Measurements from ENCODE around the gene SLC44A2. TPM values are rescaled to one million over a fixed set of nuclear protein-coding genes. Genes with fewer than 3 reads are reported as not detected.

SLC44A2 gene
- total RNA-seq, 1 experiment from 2014 or later, result 130 TPM

GRCh38 chr19:10643968-10644259, 18.6 kb downstream of the SLC44A2 start:
- Mint-ChIP-seq H3K9me3 (ENCODE audit: low read depth, unreplicated experiment) (no peaks in the 10 kb centered on the region), H3K27ac (ENCODE audit: unreplicated experiment) (no peak overlapping the region), H3K4me1 (ENCODE audit: low read depth, unreplicated experiment) (no peaks in the 10 kb centered on the region), H3K27me3 (ENCODE audit: unreplicated experiment) (no peaks in the 10 kb centered on the region), H3K4me3 (ENCODE audit: low read depth, unreplicated experiment) (no peak overlapping the region), H3K36me3 (ENCODE audit: insufficient read depth, unreplicated experiment) (peaks cover 23% of the 10 kb centered on the region)
- intact Hi-C loops (cut with micrococcal nuclease; ENCODE audit: unreplicated experiment), result loop anchor here (1.0 kb wide), 1 partner anchor 63 kb away; no protein-coding TSS in a partner anchor
- BruUV-seq (replicated peaks), result TSS peak; percentile 89
- CTCF ChIA-PET, result interaction anchor here (0.6 to 2.1 kb wide), 4 partner anchors 17 to 261 kb away, joined by 3 to 46 read pairs (median 7); no protein-coding TSS in a partner anchor
- DNase-seq, result no peak
- no peak for TF ChIP-seq CTCF (IDR thresholded peaks at IDR 0.05; ENCODE audit: unreplicated experiment)

DNA sequence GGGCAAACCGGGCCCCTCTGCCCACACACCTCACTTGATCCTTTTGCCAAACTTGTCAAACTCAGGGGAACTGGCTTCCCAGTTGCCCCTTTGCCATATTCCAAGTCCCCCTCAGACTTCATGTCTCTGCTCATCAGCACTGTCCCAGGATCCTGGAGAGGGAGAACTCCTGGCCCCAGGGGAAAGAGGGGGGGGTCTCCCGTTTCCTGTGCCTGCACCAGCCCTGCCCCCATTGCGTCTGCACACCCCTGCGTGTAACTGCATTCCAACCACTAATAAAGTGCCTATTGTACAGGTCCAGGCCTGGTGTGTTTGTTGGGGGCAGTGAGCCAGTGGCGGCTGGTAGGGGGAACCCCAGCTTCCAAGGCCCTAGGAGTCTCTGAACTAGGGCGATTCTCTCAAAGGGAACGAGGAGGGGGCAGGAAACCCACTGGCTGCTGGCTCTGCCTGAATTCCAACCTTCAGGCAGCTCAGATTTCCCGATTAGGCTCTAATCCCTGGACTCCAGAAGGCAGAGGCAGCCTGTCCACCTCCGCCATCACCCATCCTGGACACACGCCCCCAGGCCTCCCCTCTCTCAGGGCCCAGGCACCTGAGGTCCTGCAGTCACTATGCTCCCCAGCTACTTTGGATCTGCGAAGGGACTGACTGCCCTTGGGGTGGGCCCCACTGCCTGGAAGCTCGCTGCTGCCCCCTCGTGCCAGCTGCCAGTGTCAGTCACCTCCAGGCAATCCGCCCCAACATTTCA, 19.1 kb downstream of the SLC44A2 start:
- H3K9me3 Mint-ChIP-seq (ENCODE audit: low read depth, unreplicated experiment), result no peaks in the 10 kb centered on the region
- H3K36me3 Mint-ChIP-seq (ENCODE audit: insufficient read depth, unreplicated experiment), result peaks cover 18% of the 10 kb centered on the region
- peak overlapping the region; percentile 9 for H3K27ac Mint-ChIP-seq (ENCODE audit: unreplicated experiment)
- CTCF ChIA-PET, result interaction anchor here (0.6 to 2.1 kb wide), 10 partner anchors 18 to 219 kb away, joined by 3 to 46 read pairs (median 6); partner anchors contain the start of gene SLC44A2
- H3K4me1 Mint-ChIP-seq (ENCODE audit: low read depth, unreplicated experiment), result no peaks in the 10 kb centered on the region
- TF ChIP-seq CTCF (IDR thresholded peaks at IDR 0.05; ENCODE audit: unreplicated experiment), result peak; percentile 77
- no peaks in the 10 kb centered on the region for H3K27me3 Mint-ChIP-seq (ENCODE audit: unreplicated experiment)
- BruUV-seq (replicated peaks), result no TSS peak
- peak; percentile 86 for DNase-seq
- intact Hi-C loops (cut with micrococcal nuclease; ENCODE audit: unreplicated experiment), result loop anchor here (1.0 kb wide), 1 partner anchor 63 kb away; no protein-coding TSS in a partner anchor
- H3K4me3 Mint-ChIP-seq (ENCODE audit: low read depth, unreplicated experiment), result no peak overlapping the region

DNA sequence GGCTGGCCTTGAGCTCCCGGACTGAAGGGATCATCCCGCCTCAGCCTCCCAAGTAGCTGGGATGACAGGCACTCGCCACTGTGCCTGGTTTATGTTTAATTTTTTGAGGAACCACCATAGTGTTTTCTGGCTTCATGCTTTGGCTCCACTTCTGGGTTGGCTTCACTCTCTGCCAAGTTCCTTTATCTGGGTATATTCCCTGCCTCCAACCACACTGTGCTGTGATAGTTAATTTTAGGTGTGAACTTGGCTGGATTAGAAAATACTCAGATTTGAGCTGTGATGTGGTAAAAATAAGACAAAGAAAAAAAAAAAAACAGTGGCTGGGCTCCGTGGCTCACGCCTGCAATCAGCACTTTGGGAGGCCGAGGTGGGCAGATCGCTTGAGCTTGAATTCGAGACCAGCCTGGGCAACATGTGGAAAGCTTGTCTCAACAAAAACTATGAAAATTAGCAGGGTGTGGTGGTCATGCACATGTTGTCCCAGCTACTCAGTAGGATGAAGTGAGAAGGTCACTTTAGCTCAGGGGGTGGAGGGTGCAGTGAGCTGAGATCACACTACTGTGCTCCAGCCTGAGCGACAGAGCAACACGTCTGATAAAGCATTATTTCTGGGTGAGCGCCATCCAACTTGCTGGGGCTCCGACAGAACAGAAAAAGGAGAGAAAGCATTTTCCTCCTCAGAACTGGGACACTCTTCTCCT, 21.3 kb downstream of the SLC44A2 start:
- intact Hi-C loops (cut with micrococcal nuclease; ENCODE audit: unreplicated experiment), result no loop called here
- Mint-ChIP-seq H3K4me3 (ENCODE audit: low read depth, unreplicated experiment) (no peak overlapping the region), H3K9me3 (ENCODE audit: low read depth, unreplicated experiment) (no peaks in the 10 kb centered on the region), H3K27ac (ENCODE audit: unreplicated experiment) (no peak overlapping the region), H3K4me1 (ENCODE audit: low read depth, unreplicated experiment) (no peaks in the 10 kb centered on the region), H3K27me3 (ENCODE audit: unreplicated experiment) (no peaks in the 10 kb centered on the region), H3K36me3 (ENCODE audit: insufficient read depth, unreplicated experiment) (peaks cover 6% of the 10 kb centered on the region)
- BruUV-seq (replicated peaks), result no TSS peak
- CTCF ChIA-PET, result interaction anchor here (0.6 to 1.8 kb wide), 5 partner anchors 62 to 798 kb away, joined by 3 to 7 read pairs (median 4); no protein-coding TSS in a partner anchor
- no peak for TF ChIP-seq CTCF (IDR thresholded peaks at IDR 0.05; ENCODE audit: unreplicated experiment)
- DNase-seq, result no peak

GRCh38 chr19:10648360-10648759, 23.0 kb downstream of the SLC44A2 start:
- no peak for TF ChIP-seq CTCF (IDR thresholded peaks at IDR 0.05; ENCODE audit: unreplicated experiment)
- Mint-ChIP-seq H3K27ac (ENCODE audit: unreplicated experiment) (no peak overlapping the region), H3K27me3 (ENCODE audit: unreplicated experiment) (no peaks in the 10 kb centered on the region), H3K9me3 (ENCODE audit: low read depth, unreplicated experiment) (no peaks in the 10 kb centered on the region), H3K4me3 (ENCODE audit: low read depth, unreplicated experiment) (no peak overlapping the region), H3K4me1 (ENCODE audit: low read depth, unreplicated experiment) (no peaks in the 10 kb centered on the region), H3K36me3 (ENCODE audit: insufficient read depth, unreplicated experiment) (peaks cover 15% of the 10 kb centered on the region)
- BruUV-seq (replicated peaks), result no TSS peak
- intact Hi-C loops (cut with micrococcal nuclease; ENCODE audit: unreplicated experiment), result no loop called here
- no peak for DNase-seq
- CTCF ChIA-PET, result interaction anchor here (0.7 to 1.8 kb wide), 2 partner anchors 67 to 109 kb away, joined by 6 to 7 read pairs; no protein-coding TSS in a partner anchor
